GM23338 (cell line): Measurements from ENCODE around the gene CRP. TPM values are rescaled to one million over a fixed set of nuclear protein-coding genes. Genes with fewer than 3 reads are reported as not detected.

Source experiments
- polyA plus RNA-seq: library from polyadenylated mRNA; unstranded; fragments of >200 nt; fragmentation: Nextera tagmentation; extraction: Ambion mirVana; gene quantifications from 2 replicates; pipeline ENCODE4 v1.2.1, GENCODE V29; 2016
- total RNA-seq: library from RNA; depleted of rRNA; stranded (reverse); fragments of >200 nt; shearing (Covaris generic); gene quantifications from 2 replicates; pipeline ENCODE4 v1.2.3, GENCODE V29; 2014; rRNA removed

Gene CRP
- total and polyA plus RNA-seq, 2 experiments from 2014 or later = not detected

Other genes with a start within 250 kb of the CRP start
- not detected in 2 replicates for gene OR10J5, start 178.6 kb downstream of the CRP start, total RNA-seq
- gene OR10J5, start 178.6 kb downstream of the CRP start, polyA plus RNA-seq = not detected in 2 replicates
- gene APCS, start 126.8 kb downstream of the CRP start, total RNA-seq = not detected in 2 replicates
- not detected in 2 replicates for gene APCS, start 126.8 kb downstream of the CRP start, polyA plus RNA-seq
- 50.8 and 56.3 TPM in 2 replicates for gene DUSP23, start 66.4 kb upstream of the CRP start, total RNA-seq
- gene DUSP23, start 66.4 kb upstream of the CRP start, polyA plus RNA-seq = 95.3 and 97.6 TPM in 2 replicates
- not detected in 2 replicates for gene FCRL6, start 87.8 kb upstream of the CRP start, total RNA-seq
- not detected in 2 replicates for gene FCRL6, start 87.8 kb upstream of the CRP start, polyA plus RNA-seq
- gene SLAMF8, start 112.3 kb upstream of the CRP start, total RNA-seq = not detected in 2 replicates
- gene SLAMF8, start 112.3 kb upstream of the CRP start, polyA plus RNA-seq = not detected in 2 replicates
- not detected in 2 replicates for gene VSIG8, start 148.1 kb upstream of the CRP start, total RNA-seq
- gene VSIG8, start 148.1 kb upstream of the CRP start, polyA plus RNA-seq = not detected in 2 replicates
- not detected in 2 replicates for gene CFAP45, start 185.6 kb upstream of the CRP start, total RNA-seq
- gene CFAP45, start 185.6 kb upstream of the CRP start, polyA plus RNA-seq = 0.19 and 0.36 TPM in 2 replicates
- gene TAGLN2, start 210.9 kb upstream of the CRP start, total RNA-seq = 55.4 and 60.1 TPM in 2 replicates
- 53.7 and 58.2 TPM in 2 replicates for gene TAGLN2, start 210.9 kb upstream of the CRP start, polyA plus RNA-seq
- gene IGSF9, start 231.0 kb upstream of the CRP start, total RNA-seq = 23.5 and 27.6 TPM in 2 replicates
- gene IGSF9, start 231.0 kb upstream of the CRP start, polyA plus RNA-seq = 9.3 and 10.3 TPM in 2 replicates
- not detected in 2 replicates for gene SLAMF9, start 239.6 kb upstream of the CRP start, total RNA-seq
- not detected in 2 replicates for gene SLAMF9, start 239.6 kb upstream of the CRP start, polyA plus RNA-seq